Effector CD8-positive, alpha-beta T cell (primary cell): ENCODE data around the gene WDR82.

Experiments
- DNase-seq: peaks from one replicate; lab custom pipeline; 2025; lab: John Stamatoyannopoulos, UW

WDR82 gene

DNA sequence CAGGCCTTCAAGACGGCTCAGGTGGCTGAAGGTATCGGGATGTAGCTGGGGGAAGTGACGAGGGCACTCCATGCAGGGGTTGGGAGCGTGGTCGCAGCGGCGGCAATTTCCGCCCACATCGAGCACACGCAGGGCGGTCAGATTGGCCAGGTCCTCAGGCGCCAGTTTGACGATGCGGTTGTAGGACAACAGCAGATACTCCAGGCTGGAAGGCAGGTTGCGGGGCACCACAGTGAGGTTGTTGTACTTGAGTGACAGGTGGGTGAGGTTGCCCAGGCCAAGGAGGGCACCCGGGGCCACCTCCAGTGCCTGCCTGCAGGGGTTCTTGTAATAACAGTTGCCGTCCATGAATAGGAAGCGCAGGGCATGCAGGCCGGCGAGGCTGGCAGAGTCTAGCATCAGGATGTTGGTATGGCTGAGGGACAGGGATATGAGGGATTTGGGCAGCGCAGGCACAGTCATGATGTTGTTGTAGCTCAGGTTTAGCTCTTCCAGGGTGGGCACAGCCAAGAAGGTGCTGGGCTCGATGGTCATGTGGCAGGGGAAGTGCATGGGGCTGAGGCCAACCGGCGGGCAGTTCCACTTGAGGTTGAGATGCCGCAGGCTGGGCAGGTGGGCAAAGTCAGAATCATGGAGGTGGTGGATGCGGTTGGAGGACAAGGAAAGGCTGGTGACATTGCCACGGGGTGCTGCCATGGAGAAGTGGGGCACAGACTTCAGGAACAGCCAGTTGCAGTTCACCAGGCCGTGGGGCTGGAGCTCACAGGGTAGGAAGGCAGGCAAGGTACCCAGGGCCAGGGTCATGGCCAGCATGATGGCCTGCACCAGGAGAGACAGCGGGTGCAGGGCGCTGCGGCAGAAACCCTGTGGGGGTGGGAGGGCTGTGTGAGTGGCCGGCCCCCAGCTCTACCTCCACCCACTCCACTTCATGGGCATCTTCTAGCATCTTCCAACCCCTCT, 54.7 kb downstream of the WDR82 start:
- DNase-seq: no peak

DNA sequence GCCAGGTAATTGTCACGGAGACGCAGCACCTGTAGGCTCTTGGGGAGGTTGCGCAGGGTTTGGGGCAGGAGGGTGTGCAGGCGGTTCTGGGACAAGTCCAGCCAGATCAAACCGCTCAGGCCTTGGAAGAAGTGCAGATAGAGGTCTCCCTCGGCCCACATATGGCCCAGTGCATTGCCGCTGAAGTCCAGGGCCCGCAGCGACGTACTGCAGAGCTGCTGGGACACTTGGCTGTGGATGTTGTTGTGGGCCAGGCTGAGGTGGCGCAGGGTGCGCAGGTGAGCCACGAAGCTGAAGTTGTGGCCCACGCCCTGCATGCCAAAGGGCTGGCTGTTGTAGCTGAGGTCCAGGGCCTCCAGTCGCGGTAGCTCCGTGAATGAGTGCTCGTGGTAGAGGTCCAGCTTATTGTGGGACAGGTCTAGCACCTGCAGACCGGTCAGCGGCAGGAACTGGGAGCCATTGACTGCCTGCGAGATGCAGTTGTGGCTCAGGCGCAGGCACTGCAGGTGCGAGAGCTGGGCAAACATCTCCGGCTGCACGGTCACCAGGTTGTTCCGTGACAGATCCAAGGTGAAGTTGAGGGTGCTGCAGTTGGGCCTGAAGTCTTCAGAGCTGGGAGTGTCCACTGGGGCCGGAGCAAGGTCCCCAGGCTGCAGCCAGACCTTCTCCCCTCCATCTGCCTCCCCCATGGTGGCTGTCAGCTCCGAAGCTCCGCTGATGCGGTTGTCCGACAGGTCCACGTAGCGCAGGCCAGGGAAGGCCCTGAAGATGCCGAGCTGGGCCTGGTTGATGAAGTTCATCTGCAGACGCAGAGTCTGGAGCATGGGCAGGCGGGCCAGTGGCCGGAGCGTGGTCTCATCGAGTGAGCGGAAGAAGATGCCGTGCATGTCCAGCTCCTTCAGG, 55.9 kb downstream of the WDR82 start:
- no peak for DNase-seq

DNA sequence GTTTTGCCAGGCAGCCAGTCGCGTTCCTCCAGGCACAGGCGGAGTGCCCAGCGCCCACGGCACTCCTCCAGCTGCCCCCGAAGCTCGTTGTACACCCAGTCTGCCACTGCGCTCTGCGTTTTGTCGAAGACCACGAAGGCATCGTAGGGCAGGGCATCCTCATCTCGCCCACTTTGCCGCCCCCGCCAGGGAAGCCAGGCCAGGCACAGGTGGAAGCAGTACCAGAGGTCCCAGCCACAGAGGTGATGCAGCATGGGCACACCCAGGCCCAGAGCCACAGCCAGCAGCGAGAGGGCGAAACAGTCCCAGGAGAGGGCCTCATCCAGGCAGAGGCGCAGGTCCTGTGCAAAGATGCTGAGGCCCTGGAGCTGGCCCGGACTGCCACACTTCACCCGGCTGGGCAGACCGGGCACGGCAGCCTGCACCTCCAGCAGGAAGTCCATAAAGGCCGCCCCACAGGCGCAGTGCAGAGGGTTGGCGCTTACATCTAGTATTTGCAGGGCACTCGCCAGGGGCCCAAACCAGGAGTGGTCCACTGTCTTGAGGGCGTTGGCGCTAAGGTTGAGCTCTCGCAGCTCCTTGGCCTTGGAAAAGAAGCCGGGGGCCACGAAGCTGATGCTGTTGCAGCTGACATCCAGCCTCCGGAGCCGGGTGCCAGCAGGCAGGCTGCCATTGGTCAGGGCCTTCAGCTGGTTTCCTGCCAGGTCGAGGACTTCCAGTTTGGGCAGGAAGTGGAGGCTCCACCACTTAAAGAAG, 56.7 kb downstream of the WDR82 start:
- peak; percentile 40 for DNase-seq

DNA sequence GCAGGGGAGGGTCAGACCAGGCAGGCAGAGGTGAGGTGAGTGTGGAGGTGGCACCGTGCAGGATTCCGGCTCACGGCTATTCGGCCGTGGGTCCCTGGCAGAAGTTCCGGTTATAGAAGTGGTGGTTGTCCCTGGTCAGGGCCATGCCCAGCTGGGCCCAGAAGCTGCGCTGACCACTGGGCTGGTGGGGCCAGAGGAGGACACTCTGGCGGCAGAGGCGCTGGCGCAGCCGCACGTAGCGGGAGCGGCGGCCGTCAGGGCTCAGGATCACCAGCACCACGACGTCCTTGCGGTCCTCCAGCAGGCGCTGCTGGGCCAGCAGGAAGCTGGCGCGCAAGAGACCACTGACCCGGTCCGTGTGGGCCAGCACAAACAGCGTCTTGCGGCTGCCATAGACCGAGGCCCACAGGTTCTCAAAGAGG, 57.3 kb downstream of the WDR82 start:
- no peak for DNase-seq

DNA sequence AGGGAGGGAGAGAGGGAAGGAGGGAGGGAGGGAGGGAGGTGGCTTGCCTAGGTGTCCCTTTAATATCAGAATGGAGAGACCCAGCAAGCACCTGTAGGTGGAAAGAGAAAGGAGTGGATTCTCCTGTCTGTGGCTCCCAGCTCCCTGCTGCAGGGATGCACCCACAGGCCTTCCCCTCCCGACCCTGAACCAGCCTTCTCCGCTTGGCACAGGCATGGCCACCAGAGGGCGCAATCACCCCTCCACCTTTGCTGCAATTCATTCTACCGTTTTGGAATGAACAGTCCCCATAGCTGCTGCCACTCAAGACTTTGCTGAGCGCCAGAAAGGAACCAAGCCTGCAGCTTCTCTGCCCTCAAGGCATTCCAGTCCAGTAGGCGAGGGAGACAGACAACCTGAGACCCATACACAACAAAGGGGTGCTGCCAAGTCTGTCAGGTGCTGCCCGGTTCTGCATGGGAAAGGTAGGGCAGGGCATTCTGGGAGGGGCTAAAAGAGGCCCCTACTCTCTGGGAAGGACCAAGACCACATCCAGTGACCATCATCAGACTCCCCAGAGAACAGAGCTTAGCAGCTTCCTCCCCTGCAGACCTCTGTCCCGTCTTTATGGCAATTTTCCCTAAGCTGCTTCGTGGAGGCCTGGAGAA, 57.9 kb downstream of the WDR82 start:
- DNase-seq: peak; percentile 80

DNA sequence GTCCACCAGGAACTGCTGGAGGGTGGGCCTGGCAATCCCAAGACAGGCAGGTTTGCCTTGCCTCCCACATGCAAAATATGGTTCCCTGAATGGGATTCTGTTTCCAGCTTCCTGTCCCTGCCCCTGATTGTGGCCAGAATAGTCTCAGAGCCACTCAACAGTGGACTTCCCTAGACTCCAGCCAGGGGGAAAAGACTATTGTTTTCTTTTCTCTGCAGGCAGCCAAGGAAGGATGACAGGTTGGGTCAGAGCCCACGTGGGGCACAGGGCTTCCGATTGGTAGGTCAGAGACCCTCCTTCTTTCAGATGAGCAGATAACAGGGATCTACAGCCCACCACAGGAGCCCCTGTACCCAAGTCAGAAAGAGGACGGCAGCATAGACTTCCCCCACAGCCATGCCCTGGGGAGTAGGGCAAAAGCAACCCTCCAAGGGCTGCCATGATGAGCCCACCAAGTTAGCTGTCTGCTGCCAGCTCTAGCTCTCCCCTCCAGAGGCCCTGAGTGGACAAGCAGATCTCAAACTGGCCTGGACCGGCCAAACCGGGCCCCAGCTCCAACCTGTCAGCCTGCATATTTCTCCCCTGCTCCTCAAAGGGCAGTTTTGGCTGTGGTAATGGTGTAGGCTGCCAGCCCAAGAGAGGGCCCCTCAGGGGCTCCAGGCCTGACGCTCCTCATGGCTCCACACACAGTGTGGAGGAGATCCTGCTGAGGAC, 59.4 kb downstream of the WDR82 start:
- no peak for DNase-seq

DNA sequence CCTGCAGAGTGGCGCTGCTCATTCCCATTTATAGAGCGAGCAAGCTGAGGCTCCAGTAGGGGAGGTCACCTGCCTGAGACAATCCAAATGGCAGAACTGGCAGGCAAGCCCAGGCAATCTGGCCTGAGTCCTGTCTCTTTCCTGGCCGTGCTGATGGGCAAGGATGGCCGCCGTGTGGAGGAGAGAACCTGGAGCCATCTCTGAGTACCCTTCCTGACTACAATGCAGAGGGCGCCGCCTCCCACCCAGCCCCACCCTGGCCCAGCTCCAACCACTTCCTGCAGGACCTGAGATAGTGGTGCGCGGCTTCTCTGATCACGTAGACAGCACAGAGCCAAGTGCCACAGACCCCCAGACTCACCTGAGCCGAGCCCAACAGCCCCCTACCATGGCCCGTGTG, 60.0 kb downstream of the WDR82 start:
- DNase-seq: no peak

DNA sequence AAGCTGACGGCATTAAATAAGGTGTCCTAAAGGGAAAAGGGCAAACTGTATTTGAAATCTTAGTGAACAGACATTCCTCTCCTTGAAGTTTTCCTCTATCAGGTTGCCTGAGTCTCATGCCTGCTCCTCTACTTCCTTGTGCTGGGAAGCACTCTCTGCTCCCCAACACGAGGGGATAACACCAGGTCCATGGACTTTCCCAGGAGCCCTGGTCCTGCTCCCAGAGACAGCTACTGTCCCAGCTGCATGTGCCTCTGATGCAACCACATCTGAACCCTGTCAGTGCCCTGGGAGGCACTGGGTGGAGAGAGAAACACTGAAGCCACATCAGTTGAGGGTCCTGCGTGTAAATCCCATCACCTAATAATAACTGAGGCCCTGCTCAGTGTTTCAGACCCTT, 60.4 kb downstream of the WDR82 start:
- DNase-seq: no peak

DNA sequence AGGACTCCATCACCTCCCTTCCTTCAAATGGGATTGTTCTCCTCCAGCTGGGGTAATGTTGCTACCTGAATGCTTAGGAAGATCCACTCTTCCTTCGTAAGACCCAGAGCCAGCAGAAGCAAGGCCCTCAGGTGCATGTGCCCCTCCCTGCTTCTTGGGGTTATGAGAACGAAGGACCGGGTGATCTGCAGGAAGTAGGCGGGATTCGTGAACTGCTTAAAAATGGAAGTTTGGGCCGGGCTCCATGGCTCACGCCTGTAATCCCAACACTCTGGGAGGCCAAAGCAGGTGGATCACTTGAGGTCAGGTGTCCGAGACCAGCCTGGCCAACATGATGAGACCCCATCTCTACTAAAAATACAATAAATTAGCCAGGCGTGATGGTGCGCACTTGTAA, 61.0 kb downstream of the WDR82 start:
- DNase-seq: no peak

DNA sequence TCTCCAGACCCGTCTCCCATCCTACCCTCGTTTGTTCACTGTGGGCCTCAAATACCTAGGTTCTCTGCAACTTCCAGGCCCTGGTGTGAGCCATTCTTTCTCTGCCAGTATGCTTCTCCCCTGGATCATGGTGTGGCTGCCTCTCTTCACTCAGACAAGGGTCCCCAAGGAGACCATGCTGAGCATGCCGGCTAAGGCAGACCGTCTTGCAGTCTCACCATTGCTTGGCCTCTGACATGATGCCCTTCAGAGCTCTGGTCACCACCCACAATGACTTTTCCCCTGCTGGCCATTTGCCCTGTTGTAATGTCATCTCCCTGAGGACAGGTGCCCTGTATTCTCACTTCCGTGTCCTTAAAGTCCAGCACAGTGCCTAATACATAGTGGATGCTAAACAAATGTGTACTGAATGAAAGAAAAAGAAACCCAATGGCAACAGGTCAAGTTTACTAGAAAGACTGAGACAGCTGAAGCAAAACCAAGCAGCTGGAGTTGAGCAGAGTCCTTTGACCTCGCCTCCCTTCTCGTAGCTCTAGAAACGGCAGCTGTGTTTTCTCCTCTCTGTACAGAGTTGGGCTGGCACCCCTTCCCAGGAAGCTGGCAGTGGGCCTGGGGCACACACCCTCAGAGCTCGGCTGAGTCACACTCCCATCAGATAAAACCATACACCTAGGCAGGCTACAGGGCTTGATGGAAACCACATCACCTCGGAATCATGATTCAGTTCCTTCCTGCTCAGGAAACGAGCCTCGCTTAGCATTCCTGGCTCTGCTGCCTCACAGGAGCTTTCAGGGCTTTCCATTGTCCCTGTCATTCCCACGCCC, 61.7 kb downstream of the WDR82 start:
- peak; percentile 23 for DNase-seq

DNA sequence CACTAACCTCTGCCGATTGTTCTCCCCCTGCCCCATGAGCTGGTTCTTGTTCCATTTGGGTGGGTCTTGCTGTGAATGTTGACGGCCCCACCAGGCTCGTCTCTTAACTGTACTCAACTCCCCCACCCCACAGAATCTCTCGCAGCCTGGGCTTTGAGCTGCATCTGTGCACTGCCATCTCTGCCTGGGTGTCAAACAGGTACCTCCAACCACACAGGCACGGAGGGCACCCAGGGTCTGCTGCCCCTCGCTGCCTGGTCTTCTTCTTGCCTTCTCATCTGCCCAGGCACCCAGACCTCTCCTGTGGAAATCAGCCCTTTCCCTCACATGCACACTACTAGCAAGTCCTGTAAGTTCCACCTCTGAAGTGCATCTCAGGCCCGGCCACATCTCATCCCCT, 63.1 kb downstream of the WDR82 start:
- DNase-seq: no peak

DNA sequence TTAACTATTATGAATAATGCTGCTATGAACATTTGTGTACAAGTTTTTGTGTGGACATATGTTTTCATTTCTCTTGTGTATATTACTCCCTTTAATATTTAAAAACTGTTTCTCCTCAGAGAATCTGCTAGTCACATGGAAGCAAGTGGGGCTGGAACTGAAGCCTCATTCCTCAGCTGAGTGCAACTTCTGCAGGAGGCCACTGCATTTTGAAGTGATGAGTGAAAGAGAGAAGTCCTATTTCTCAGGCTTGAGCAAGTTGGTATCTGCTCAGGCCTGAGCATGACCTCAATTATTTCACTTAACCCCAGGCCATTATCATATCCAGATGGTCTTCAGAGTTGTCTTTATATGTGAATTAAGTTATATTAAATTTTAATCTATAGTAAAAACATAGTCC, 64.5 kb downstream of the WDR82 start:
- DNase-seq: no peak

DNA sequence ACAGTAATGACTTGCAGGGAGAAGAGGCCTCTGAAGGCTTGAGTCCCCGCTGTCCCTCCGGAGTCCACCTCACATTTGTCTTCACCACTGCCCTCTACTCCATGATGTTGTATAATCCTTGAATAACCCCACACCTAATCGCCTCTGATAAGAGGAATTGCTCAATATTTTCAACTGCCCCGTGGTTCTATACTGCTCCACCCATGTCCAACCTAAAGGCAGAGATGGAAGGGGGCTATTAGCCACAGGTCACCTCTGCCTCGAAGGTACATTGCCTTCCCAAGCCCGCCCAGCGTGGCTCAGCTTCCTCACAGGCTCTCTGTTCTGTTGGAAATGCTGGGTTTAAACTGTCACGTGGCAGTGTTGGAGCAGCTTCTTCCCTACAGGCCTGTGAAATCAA, 65.4 kb downstream of the WDR82 start:
- no peak for DNase-seq

DNA sequence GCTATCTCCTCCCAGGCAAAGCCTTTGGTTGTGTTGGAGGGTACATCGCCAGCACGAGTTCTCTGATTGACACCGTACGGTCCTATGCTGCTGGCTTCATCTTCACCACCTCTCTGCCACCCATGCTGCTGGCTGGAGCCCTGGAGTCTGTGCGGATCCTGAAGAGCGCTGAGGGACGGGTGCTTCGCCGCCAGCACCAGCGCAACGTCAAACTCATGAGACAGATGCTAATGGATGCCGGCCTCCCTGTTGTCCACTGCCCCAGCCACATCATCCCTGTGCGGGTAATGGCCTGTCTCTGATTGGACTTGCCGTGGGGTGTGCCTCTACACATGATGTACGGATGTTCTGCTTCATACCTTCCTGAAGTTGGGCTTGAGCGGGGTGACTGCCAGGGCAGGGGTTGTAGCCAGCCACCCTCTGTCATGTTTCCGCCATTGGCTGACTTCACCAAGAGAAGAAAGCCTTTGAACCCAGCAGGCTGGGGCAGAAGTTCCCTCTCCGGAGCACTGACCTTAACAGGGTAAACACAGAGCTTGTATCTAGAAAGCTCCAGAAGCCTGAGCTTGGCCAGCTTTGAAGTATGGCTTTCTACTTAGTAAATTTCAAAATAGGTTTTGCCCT, 67.1 kb downstream of the WDR82 start:
- no peak for DNase-seq

DNA sequence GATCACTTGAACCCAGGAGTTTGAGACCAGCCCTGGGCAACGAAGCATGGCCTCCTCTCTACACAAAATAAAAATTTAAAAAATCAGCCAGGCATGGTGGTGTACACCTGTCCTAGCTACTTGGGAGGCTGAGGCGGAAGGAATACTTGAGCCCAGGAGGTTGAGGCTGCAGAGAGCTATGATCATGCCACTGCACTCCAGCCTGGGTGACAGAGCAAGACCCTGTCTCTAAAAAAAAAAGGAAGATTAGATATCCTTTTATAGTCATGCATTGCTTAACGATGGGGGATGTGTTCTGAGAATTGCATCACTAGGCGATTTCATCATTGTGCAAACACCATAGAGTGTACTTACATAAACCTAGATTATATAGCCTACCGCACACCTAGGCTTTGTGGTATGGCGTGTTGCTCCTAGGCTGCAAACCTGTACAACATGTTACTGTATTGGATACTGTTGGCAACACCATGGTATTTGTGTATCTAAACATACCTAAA, 67.9 kb downstream of the WDR82 start:
- no peak for DNase-seq

DNA sequence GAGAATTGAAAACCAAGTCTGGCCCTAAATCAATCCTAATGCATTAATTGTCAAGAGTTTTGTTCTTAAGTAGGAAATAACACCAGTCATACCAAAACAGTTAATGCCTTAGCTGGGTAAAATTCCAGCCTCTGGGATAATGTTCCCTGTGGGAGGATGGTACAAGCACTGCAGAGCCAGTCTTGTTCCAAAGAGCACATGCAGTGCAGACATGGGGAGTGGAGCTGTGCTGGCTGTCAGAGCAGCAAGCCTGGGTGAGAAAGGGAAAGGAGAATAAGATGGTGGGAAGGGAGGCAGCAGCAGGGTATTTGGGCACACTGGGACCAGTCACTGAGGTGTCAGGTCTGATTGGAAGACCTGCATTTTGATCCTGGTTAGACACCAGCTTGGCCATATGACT, 68.4 kb downstream of the WDR82 start:
- no peak for DNase-seq

DNA sequence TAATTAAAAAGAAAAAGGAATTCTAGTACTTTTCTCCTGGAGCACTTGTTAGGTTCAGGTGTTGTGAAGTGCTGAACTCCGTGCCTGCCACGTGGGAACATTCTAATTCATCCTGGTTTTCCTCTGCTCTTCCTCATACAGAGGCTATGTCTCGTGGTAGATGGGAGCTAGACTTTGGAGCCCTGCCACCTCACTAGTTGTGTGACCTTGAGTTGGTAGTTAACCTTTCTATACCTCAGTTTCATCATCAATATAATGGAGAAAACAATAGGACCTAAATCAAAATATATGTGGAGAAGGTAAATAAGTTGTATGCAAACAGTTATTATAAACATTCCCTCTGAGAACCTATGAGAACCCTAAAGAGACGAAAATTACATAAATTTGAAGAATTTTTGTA, 69.9 kb downstream of the WDR82 start:
- DNase-seq: no peak

DNA sequence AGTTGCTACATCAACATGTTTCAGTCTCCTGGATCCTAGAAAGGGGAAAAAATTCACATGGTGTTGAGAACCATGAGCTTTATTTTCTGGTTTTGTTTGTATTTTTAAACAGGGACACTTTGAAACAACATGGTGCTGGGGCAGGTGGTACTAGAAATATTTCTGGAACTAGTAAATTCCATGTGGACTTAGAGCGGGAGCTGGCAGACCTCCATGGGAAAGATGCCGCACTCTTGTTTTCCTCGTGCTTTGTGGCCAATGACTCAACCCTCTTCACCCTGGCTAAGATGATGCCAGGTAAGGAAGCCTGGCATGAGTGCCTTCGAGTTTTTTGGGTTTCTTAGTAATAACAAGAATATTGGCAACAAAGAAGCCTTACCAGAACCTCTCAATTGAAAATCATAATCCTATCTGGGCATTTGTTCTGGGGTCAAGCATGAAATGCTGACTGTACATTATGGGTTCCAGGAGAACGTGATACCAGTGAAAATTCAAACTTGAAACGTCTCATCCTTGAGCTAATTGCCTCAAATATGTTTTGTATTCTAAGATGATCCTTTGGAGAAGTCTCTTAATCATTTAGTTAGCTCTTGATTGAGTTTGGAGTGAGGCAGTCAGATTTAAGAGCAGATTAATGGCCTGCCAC, 72.6 kb downstream of the WDR82 start:
- no peak for DNase-seq
